Fibroblast of mammary gland (primary cell): ENCODE measurements around the gene ANXA5.
"Not testable (repeated sequence)": the region's sequence is repeated elsewhere in the genome, so short reads cannot be mapped to it uniquely, and the experiment has no call there.

Source experiments
- DNase-seq: peaks from one replicate; pipeline ENCODE4 v3.0.0-alpha.2; 2010; ENCODE audit warnings: low read depth
- H3K4me3 ChIP-seq: 2 replicates; pipeline ENCODE4 v1.5.1; 2011; ENCODE audit warnings: low read depth, mild to moderate bottlenecking, low read length, moderate library complexity; ENCODE audit not compliant: control insufficient read depth
- CTCF ChIP-seq: conservative IDR thresholded peaks from 2 replicates; pipeline ENCODE4 v1.5.1; 2011; ENCODE audit warnings: low read depth, low read length, inconsistent platforms; ENCODE audit not compliant: control insufficient read depth, insufficient read depth

The ANXA5 gene

GRCh38 chr4:121666091-121666679 is 30.6 kb downstream of the ANXA5 start:
- H3K4me3 ChIP-seq = no peak overlapping the region
- no peak for TF ChIP-seq CTCF
- peak; percentile 34 for DNase-seq

- TF ChIP-seq CTCF = no peak
- DNase-seq = no peak
These were observed 31.4 kb downstream of the ANXA5 start for GRCh38 chr4:121665371-121665770.

GRCh38 chr4:121662225-121662624 is 34.6 kb downstream of the ANXA5 start:
- no peak for TF ChIP-seq CTCF
- no peak overlapping the region for H3K4me3 ChIP-seq
- no peak for DNase-seq

More at GRCh38 chr4:121665371-121665770, 31.4 kb downstream of the ANXA5 start:
- no peak overlapping the region for H3K4me3 ChIP-seq

GRCh38 chr4:121660175-121660933 is 36.4 kb downstream of the ANXA5 start:
- H3K4me3 ChIP-seq, DNase-seq: not testable (repeated sequence)

- no peak for TF ChIP-seq CTCF
- no peak for DNase-seq
These were observed 38.7 kb downstream of the ANXA5 start for GRCh38 chr4:121658125-121658524.

GRCh38 chr4:121656269-121656641 is 40.5 kb downstream of the ANXA5 start:
- peak; percentile 52 for TF ChIP-seq CTCF
- no peak overlapping the region for H3K4me3 ChIP-seq
- DNase-seq = peak; percentile 84

More at GRCh38 chr4:121658125-121658524, 38.7 kb downstream of the ANXA5 start:
- H3K4me3 ChIP-seq = no peak overlapping the region

- DNase-seq = no peak
- no peak for TF ChIP-seq CTCF
- H3K4me3 ChIP-seq = no peak overlapping the region
These were observed 41.2 kb downstream of the ANXA5 start for GRCh38 chr4:121655320-121656268.
